ENCODE data around the gene ZNF18.
A peak's percentile ranks its signal among the peaks of the same experiment; 100 is the strongest.

- TF ChIP-seq RAD21 (IDR thresholded peaks at IDR 0.05; ENCODE audit: low read length) (no peak), CTCF (conservative IDR thresholded peaks at IDR 0.05; ENCODE audit: low read depth, low read length) (no peak), POLR2A (IDR thresholded peaks at IDR 0.05; ENCODE audit: low read depth, low read length) (no peak), USF2 (IDR thresholded peaks at IDR 0.05; ENCODE audit: low read depth, low read length) (no peak), RCOR1 (IDR thresholded peaks at IDR 0.05; ENCODE audit: insufficient replicate concordance, low read length) (no peak), RFX5 (IDR thresholded peaks at IDR 0.05; ENCODE audit: low read depth, low read length) (no peak), ELK1 (IDR thresholded peaks at IDR 0.05; ENCODE audit: borderline replicate concordance, low read depth, low read length) (no peak), FOS (IDR thresholded peaks at IDR 0.05; ENCODE audit: low read depth, low read length) (peak; percentile 88), SMC3 (IDR thresholded peaks at IDR 0.05; ENCODE audit: low read depth, low read length) (no peak), MXI1 (IDR thresholded peaks at IDR 0.05; ENCODE audit: borderline replicate concordance, low read depth, low read length) (no peak), CEBPB (IDR thresholded peaks at IDR 0.05; ENCODE audit: low read depth, low read length) (no peak)
Observed at GRCh38 chr17:12041312-12041711, 44.0 kb upstream of the ZNF18 start.

Measured in IMR-90 (cell line).